Chondrocyte (in vitro differentiated cells): Measurements from ENCODE around the gene ATP2B2. TPM values are rescaled to one million over a fixed set of nuclear protein-coding genes. Genes with fewer than 3 reads are reported as not detected.

ENCODE experiments used
- DNase-seq: peaks from one replicate; pipeline ENCODE4 v3.0.0; 2021; ENCODE audit warnings: mixed read lengths, low spot score
- H3K27ac Mint-ChIP-seq: one replicate; pipeline ENCODE4 v1.8.0; 2021; ENCODE audit warnings: mild to moderate bottlenecking, moderate library complexity, mixed read lengths; ENCODE audit not compliant: unreplicated experiment
- H3K27me3 Mint-ChIP-seq: 2 replicates; pipeline ENCODE4 v1.8.0; 2021; ENCODE audit warnings: low read depth, mixed read lengths
- H3K36me3 Mint-ChIP-seq: 2 replicates; pipeline ENCODE4 v1.8.0; 2021; ENCODE audit warnings: low read depth, mixed read lengths
- H3K4me1 Mint-ChIP-seq: 2 replicates; pipeline ENCODE4 v1.8.0; 2021; ENCODE audit warnings: low read depth, mild to moderate bottlenecking, mixed read lengths
- H3K4me3 Mint-ChIP-seq: one replicate; pipeline ENCODE4 v1.8.0; 2021; ENCODE audit warnings: mild to moderate bottlenecking, moderate library complexity, mixed read lengths; ENCODE audit not compliant: unreplicated experiment
- H3K9me3 Mint-ChIP-seq: 2 replicates; pipeline ENCODE4 v1.8.0; 2021; ENCODE audit warnings: low read depth, mixed read lengths
- CTCF ChIP-seq: fragments of 200-600 bp; sonication (generic); IDR thresholded peaks from 2 replicates; pipeline ENCODE4 v1.5.0; 2021; ENCODE audit warnings: antibody characterized with exemption, mild to moderate bottlenecking, moderate library complexity
- total RNA-seq: library from RNA; stranded (reverse); gene quantifications from 3 replicates; pipeline ENCODE4 v1.2.1, GENCODE V29; 2021

The ATP2B2 gene
- total RNA-seq, 1 donor from 2014 or later: 0.25 TPM

DNA sequence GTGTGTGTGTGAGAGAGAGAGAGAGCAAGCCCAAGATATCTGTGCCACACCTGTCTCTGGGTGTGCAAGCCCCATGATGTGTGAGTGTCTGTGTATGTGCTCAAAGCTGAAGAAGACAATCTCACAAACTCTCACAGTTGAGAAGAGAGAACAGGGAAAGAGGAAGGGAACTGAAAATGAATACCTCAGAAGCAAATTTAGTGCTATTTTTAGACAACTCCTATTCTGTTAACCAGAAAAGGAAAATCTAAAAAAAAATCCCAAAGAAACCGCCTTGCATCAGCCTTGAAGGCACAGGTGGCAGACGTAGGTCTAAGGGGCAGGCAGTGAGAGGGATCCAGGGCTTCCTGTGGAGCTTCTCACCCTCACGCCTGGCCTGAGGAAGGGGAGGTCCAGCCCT lies 47.8 kb downstream of the ATP2B2 start:
- TF ChIP-seq CTCF: no peak
- H3K27ac Mint-ChIP-seq: no peak overlapping the region
- no peak for DNase-seq
- H3K27me3 Mint-ChIP-seq: peaks cover 51% of the 10 kb centered on the region
- H3K4me1 Mint-ChIP-seq: no peaks in the 10 kb centered on the region
- H3K9me3 Mint-ChIP-seq: no peaks in the 10 kb centered on the region
- no peak overlapping the region for H3K4me3 Mint-ChIP-seq
- H3K36me3 Mint-ChIP-seq: no peaks in the 10 kb centered on the region

GRCh38 chr3:10456981-10457380 lies 48.4 kb downstream of the ATP2B2 start:
- no peaks in the 10 kb centered on the region for H3K36me3 Mint-ChIP-seq

DNA sequence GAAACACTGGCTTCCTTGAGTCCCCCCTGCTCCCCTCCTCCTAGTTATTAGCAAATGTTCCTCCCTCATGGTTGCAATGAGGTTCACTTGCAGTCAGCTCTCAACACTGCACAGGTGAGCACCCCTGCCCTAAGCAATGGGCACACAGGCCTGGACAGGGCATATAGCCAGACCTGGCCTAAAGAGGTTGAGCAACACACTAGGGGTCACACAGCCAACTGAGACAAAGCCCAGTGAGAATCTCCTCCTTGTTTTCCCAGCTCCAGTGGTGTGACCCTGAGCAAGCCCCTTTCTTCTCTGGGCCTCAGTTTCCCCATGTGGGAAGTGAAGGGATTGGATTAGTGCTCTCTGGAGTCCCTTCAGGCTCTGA lies 49.9 kb downstream of the ATP2B2 start:
- Mint-ChIP-seq H3K4me3 (no peak overlapping the region), H3K36me3 (no peaks in the 10 kb centered on the region), H3K27me3 (peaks cover 53% of the 10 kb centered on the region), H3K4me1 (no peaks in the 10 kb centered on the region), H3K27ac (no peak overlapping the region), H3K9me3 (no peaks in the 10 kb centered on the region)
- TF ChIP-seq CTCF: no peak
- no peak for DNase-seq

More at GRCh38 chr3:10456981-10457380, 48.4 kb downstream of the ATP2B2 start:
- no peak overlapping the region for H3K27ac Mint-ChIP-seq
- peaks cover 51% of the 10 kb centered on the region for H3K27me3 Mint-ChIP-seq
- TF ChIP-seq CTCF: no peak
- no peak overlapping the region for H3K4me3 Mint-ChIP-seq
- no peaks in the 10 kb centered on the region for H3K4me1 Mint-ChIP-seq
- H3K9me3 Mint-ChIP-seq: no peaks in the 10 kb centered on the region
- no peak for DNase-seq

- Mint-ChIP-seq H3K4me3 (no peak overlapping the region), H3K36me3 (no peaks in the 10 kb centered on the region), H3K4me1 (no peaks in the 10 kb centered on the region), H3K27me3 (peaks cover 57% of the 10 kb centered on the region), H3K27ac (no peak overlapping the region), H3K9me3 (no peaks in the 10 kb centered on the region)
- no peak for DNase-seq
- TF ChIP-seq CTCF: no peak
These were observed 50.4 kb downstream of the ATP2B2 start for GRCh38 chr3:10454907-10455544.

GRCh38 chr3:10453431-10454163 lies 51.8 kb downstream of the ATP2B2 start:
- Mint-ChIP-seq H3K27me3 (peaks cover 58% of the 10 kb centered on the region), H3K9me3 (no peaks in the 10 kb centered on the region), H3K36me3 (no peaks in the 10 kb centered on the region)

More at GRCh38 chr3:10453431-10454163, 51.8 kb downstream of the ATP2B2 start:
- Mint-ChIP-seq H3K27ac (no peak overlapping the region), H3K4me1 (no peaks in the 10 kb centered on the region), H3K4me3 (no peak overlapping the region)
- no peak for DNase-seq
- TF ChIP-seq CTCF: no peak
